Fibroblast of lung (primary cell): Measurements from ENCODE around the gene SEMA7A. TPM values are rescaled to one million over a fixed set of nuclear protein-coding genes. Genes with fewer than 3 reads are reported as not detected.

ENCODE experiments used
- DNase-seq, 2 donors: peaks; one replicate each; pipeline versions ENCODE4 v3.0.0 to v3.0.0-alpha.2; 2010; ENCODE audit warnings: low read depth in 2 of 2
- H2AFZ ChIP-seq: 2 replicates; pipeline ENCODE4 v1.5.1; 2012; ENCODE audit warnings: low read length, control low read depth, inconsistent platforms
- H3K27ac ChIP-seq: 2 replicates; pipeline ENCODE4 v1.5.1; 2011; ENCODE audit warnings: low read length, control low read depth; ENCODE audit not compliant: insufficient read depth
- H3K27me3 ChIP-seq: 2 replicates; pipeline ENCODE4 v1.5.1; 2011; ENCODE audit warnings: mild to moderate bottlenecking, low read length; ENCODE audit not compliant: control insufficient read depth, insufficient read depth
- H3K36me3 ChIP-seq: 2 replicates; pipeline ENCODE4 v1.5.1; 2011; ENCODE audit warnings: low read length; ENCODE audit not compliant: control insufficient read depth, insufficient read depth
- H3K4me1 ChIP-seq: 2 replicates; pipeline ENCODE4 v1.5.1; 2011; ENCODE audit warnings: low read length; ENCODE audit not compliant: control insufficient read depth, insufficient read depth; ENCODE audit errors: extremely low read depth
- H3K4me2 ChIP-seq: 2 replicates; pipeline ENCODE4 v1.5.1; 2011; ENCODE audit warnings: low read length, control low read depth; ENCODE audit not compliant: insufficient read depth; ENCODE audit errors: extremely low read depth
- H3K4me3 ChIP-seq, 4 experiments: fragments of 200-600 bp in 1 of 4; sonication (generic) in 1 of 4; replicated peaks in 1 of 4; 2 replicates each; pipeline ENCODE4 v1.5.1; 2011 to 2016; ENCODE audit warnings: low read length in 4 of 4, low read depth in 3 of 4, mild to moderate bottlenecking in 3 of 4, control low read depth in 2 of 4, inconsistent platforms in 1 of 4, mixed read lengths in 1 of 4; ENCODE audit not compliant: insufficient read depth in 1 of 4; ENCODE audit errors: control extremely low read depth in 1 of 4
- H3K79me2 ChIP-seq: 2 replicates; pipeline ENCODE4 v1.5.1; 2012; ENCODE audit warnings: mild to moderate bottlenecking, low read length, inconsistent platforms; ENCODE audit not compliant: control insufficient read depth, insufficient read depth
- H3K9ac ChIP-seq: 2 replicates; pipeline ENCODE4 v1.5.1; 2011; ENCODE audit warnings: mild to moderate bottlenecking, low read length, control low read depth; ENCODE audit not compliant: insufficient read depth
- H3K9me3 ChIP-seq: 2 replicates; pipeline ENCODE4 v1.5.1; 2012; ENCODE audit warnings: low read depth, low read length; ENCODE audit not compliant: control insufficient read depth, insufficient read depth
- H4K20me1 ChIP-seq: 2 replicates; pipeline ENCODE4 v1.5.1; 2011; ENCODE audit warnings: low read length; ENCODE audit not compliant: control insufficient read depth, insufficient read depth; ENCODE audit errors: extremely low read depth
- CTCF ChIP-seq, 2 donors: IDR thresholded peaks in 1 of 2; conservative IDR thresholded peaks in 1 of 2; 1 replicate in 1 of 2; 2 replicates in 1 of 2; pipeline ENCODE4 v1.5.1; 2011 to 2012; ENCODE audit warnings: low read length in 2 of 2, control low read depth in 1 of 2, inconsistent platforms in 1 of 2, low read depth in 1 of 2, mild to moderate bottlenecking in 1 of 2
- EZH2 ChIP-seq: IDR thresholded peaks from 2 replicates; pipeline ENCODE4 v1.5.1; 2012; ENCODE audit warnings: low read length, control low read depth, mild to moderate bottlenecking; ENCODE audit errors: missing control alignments
- polyA plus RNA-seq, 2 donors: library from polyadenylated mRNA; depleted of rRNA in 1 of 2; stranded (reverse) in 1 of 2; unstranded in 1 of 2; fragments of >200 nt; gene quantifications; 2 replicates each; pipeline ENCODE4 v1.2.1, GENCODE V29; 2011 to 2012; ENCODE audit warnings: missing spikeins in 1 of 2
- total RNA-seq: library from RNA; depleted of rRNA; stranded (reverse); fragments of >200 nt; gene quantifications from 2 replicates; pipeline ENCODE4 v1.2.1, GENCODE V29; 2014

The SEMA7A gene
- total and polyA plus RNA-seq, 2 donors (not counting 1 experiment from before 2014, with no cell fraction given): 5.6 to 12.5 TPM

- H3K4me3 ChIP-seq: no peak overlapping the region
- no peaks in the 10 kb centered on the region for H3K9me3 ChIP-seq
- no peaks in the 10 kb centered on the region for H4K20me1 ChIP-seq
- peaks cover 75% of the 10 kb centered on the region for H3K79me2 ChIP-seq
- H3K27ac ChIP-seq: peak overlapping the region; percentile 76
- H3K4me1 ChIP-seq: peaks cover 35% of the 10 kb centered on the region
- H3K36me3 ChIP-seq: no peaks in the 10 kb centered on the region
- TF ChIP-seq CTCF (conservative IDR thresholded peaks at IDR 0.05 in 1 of 2, IDR thresholded peaks at IDR 0.05 in 1 of 2; ENCODE audit: low read depth in 1 of 2, low read length in 2 of 2) (no peak), EZH2 (no peak)
- H3K9ac ChIP-seq: no peak overlapping the region
- H2AFZ ChIP-seq: no peak overlapping the region
- no peaks in the 10 kb centered on the region for H3K27me3 ChIP-seq
- no peak overlapping the region for H3K4me2 ChIP-seq
- DNase-seq: no peak
These were observed 11.5 kb downstream of the SEMA7A start for GRCh38 chr15:74422265-74422651.

DNA sequence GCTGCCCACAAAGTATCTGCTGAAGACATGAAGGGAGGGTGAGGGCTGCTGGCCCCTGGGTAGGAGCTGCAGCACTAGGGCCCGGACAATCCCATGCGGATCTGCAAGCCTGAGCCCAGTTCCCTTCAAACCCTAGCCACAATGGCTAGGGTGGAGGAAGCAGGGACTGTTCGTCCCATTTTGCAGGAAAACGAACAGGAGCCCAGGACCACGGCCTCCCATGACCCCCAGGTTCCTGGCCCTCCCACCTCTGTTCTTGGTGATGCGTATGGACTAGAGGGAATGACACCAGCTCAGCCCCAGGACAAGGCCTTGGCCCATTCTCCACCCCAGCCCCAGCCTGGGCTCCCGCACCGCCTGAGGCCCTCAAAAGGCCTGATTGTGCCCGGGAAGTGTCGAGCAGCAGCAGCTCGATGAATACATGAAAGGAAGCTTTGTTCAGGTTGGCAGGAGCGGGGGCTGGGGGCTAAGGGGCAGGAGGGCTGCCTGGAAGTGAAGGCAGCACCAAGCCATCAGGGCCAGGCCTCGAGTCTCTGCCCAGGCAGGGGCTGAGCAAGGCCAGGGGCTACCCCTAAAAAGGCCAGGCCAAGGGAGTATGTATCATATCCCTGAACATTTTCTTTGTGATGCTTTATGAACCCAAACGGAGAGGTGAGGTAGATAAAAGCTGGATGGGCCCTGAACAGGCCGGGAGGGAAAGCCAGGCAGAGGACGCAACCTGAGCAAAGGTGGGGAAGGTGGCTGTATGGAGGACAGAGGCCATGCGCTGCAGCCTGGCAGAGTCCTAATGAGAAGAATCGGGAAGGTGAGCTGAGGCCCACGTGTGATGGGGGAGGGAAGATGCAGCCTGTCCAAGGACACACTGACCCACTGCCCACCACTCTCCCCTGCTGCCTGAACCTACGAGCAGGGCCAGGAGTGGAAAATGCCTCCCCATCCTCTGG is 12.2 kb downstream of the SEMA7A start:
- no peak overlapping the region for H3K4me3 ChIP-seq
- TF ChIP-seq EZH2 (no peak), CTCF (conservative IDR thresholded peaks at IDR 0.05 in 1 of 2, IDR thresholded peaks at IDR 0.05 in 1 of 2; ENCODE audit: low read depth in 1 of 2, low read length in 2 of 2) (no peak)
- H3K9me3 ChIP-seq: no peaks in the 10 kb centered on the region
- H3K4me2 ChIP-seq: no peak overlapping the region
- peaks cover 69% of the 10 kb centered on the region for H3K79me2 ChIP-seq
- H2AFZ ChIP-seq: no peak overlapping the region
- H3K4me1 ChIP-seq: peaks cover 35% of the 10 kb centered on the region
- H3K36me3 ChIP-seq: no peaks in the 10 kb centered on the region
- no peak overlapping the region for H3K9ac ChIP-seq
- no peaks in the 10 kb centered on the region for H3K27me3 ChIP-seq
- no peak for DNase-seq
- no peak overlapping the region for H3K27ac ChIP-seq
- no peaks in the 10 kb centered on the region for H4K20me1 ChIP-seq

DNA sequence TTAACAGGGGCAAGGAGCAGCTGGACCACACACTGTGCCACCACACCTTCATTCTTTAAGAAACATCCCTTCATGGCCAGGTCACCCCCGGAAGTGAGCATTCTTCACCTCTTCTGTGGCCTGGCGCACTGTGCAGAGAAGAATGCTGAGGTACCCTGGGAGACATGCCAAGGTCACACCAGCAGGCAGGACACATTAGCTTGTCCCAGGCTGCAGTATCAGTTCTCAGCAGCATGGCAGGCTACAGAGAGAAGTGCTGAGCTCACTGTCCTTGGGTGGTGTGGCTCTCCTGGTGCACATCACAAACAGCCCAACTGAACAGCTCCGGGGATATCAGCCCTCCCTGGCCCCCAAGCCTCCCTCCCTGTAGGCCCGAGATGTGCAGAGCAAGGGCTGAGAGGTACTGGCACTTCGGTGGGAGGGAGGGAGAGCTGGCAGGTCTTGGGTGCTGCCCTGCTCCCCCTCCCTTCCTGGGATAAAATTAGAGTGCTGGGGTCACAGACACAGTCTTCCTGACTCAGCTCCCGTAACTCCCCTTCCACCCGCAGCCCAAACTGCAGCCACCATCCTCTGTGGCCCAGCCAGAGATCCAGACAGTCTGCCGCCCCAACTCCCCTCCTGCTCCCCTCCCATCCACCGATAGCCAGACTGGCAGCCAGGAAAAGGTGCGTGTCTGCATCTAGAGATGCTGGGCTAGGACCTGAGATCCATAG is 13.4 kb downstream of the SEMA7A start:
- Histone ChIP-seq H4K20me1 (no peaks in the 10 kb centered on the region), H3K27ac (peak overlapping the region; percentile 2), H2AFZ (no peak overlapping the region), H3K9me3 (no peaks in the 10 kb centered on the region), H3K36me3 (peaks cover 2% of the 10 kb centered on the region), H3K4me1 (peaks cover 35% of the 10 kb centered on the region), H3K27me3 (no peaks in the 10 kb centered on the region), H3K79me2 (peaks cover 60% of the 10 kb centered on the region), H3K4me2 (peak overlapping the region; percentile 15), H3K4me3 (no peak overlapping the region), H3K9ac (no peak overlapping the region)
- peak in 1 of 2 donors; percentile 65 for DNase-seq
- TF ChIP-seq CTCF (conservative IDR thresholded peaks at IDR 0.05 in 1 of 2, IDR thresholded peaks at IDR 0.05 in 1 of 2; ENCODE audit: low read depth in 1 of 2, low read length in 2 of 2) (no peak), EZH2 (no peak)
